H1 (cell line): ENCODE measurements around the gene PXK. TPM values are rescaled to one million over a fixed set of nuclear protein-coding genes. Genes with fewer than 3 reads are reported as not detected.

Source experiments
- CTCF ChIA-PET: fragments of 300-600 bp; sonication (Branson Sonifier 250); formaldehyde crosslinking; loops from one replicate; lab custom pipeline; 2021; ENCODE audit not compliant: partially characterized antibody; lab: Charles Lee
- POLR2A ChIA-PET: fragments of 300-600 bp; sonication (Branson Sonifier 250); formaldehyde crosslinking; loops from one replicate; lab custom pipeline; 2021; ENCODE audit warnings: inconsistent platforms; ENCODE audit not compliant: partially characterized antibody; lab: Charles Lee
- DNase-seq, 2 experiments: peaks; one replicate each; pipeline versions ENCODE4 v3.0.0 to v3.0.0-alpha.2; 2010 to 2022; ENCODE audit warnings: low spot score in 2 of 2, low read depth in 1 of 2, mixed read lengths in 1 of 2
- FAIRE-seq: peaks from 2 replicates; lab custom pipeline; 2011; peaks lifted over from hg19 to GRCh38; lab: Jason Lieb, UNC
- H2AFZ ChIP-seq: 2 replicates; pipeline ENCODE4 v1.8.1; 2012; ENCODE audit warnings: low read length, inconsistent platforms
- H2AK5ac ChIP-seq: 2 replicates; pipeline ENCODE4 v1.6.1; 2013; ENCODE audit warnings: low read depth, low read length
- H2BK120ac ChIP-seq: replicated peaks from 2 replicates; pipeline ENCODE3; 2013; ENCODE audit warnings: low read depth, low read length, inconsistent platforms
- H2BK12ac ChIP-seq: 2 replicates; pipeline ENCODE4 v1.6.1; 2013; ENCODE audit warnings: low read depth, low read length
- H2BK15ac ChIP-seq: 2 replicates; pipeline ENCODE4 v1.6.1; 2013; ENCODE audit warnings: low read length
- H2BK20ac ChIP-seq: 2 replicates; pipeline ENCODE4 v1.6.1; 2013; ENCODE audit warnings: low read length
- H2BK5ac ChIP-seq: 2 replicates; pipeline ENCODE4 v1.6.1; 2013; ENCODE audit warnings: low read depth, low read length
- H3K14ac ChIP-seq: 2 replicates; pipeline ENCODE4 v1.6.1; 2013; ENCODE audit warnings: inconsistent platforms; ENCODE audit not compliant: insufficient read length
- H3K18ac ChIP-seq: 2 replicates; pipeline ENCODE4 v1.6.1; 2013; ENCODE audit warnings: low read length; ENCODE audit errors: extremely low read depth
- H3K23ac ChIP-seq: 2 replicates; pipeline ENCODE4 v1.6.1; 2013; ENCODE audit warnings: inconsistent platforms; ENCODE audit not compliant: insufficient read length
- H3K23me2 ChIP-seq: 2 replicates; pipeline ENCODE4 v1.6.1; 2013; ENCODE audit warnings: low read depth, low read length
- H3K27ac ChIP-seq: 2 replicates; pipeline ENCODE4 v1.6.1; 2011; ENCODE audit warnings: low read depth, low read length, inconsistent platforms
- H3K27me3 ChIP-seq, 4 experiments: replicated peaks in 1 of 4; 1 replicate in 1 of 4; 2 replicates in 3 of 4; pipeline versions ENCODE4 v1.6.1 to v1.8.1; 2011 to 2013; ENCODE audit warnings: low read length in 3 of 4, mild to moderate bottlenecking in 3 of 4, inconsistent platforms in 2 of 4, mixed read lengths in 2 of 4, moderate library complexity in 1 of 4; ENCODE audit not compliant: control insufficient read depth in 3 of 4, insufficient read depth in 3 of 4; ENCODE audit errors: extremely low read depth in 1 of 4
- H3K36me3 ChIP-seq, 4 experiments: 2 replicates each; pipeline versions ENCODE4 v1.6.1 to v1.8.1; 2011 to 2013; ENCODE audit warnings: mild to moderate bottlenecking in 4 of 4, low read length in 3 of 4, moderate library complexity in 2 of 4, control low read depth in 1 of 4, inconsistent platforms in 1 of 4; ENCODE audit not compliant: insufficient read depth in 4 of 4, control insufficient read depth in 2 of 4
- H3K4ac ChIP-seq: replicated peaks from 2 replicates; pipeline ENCODE3; 2013; ENCODE audit warnings: low read length, low read depth, mixed read lengths, inconsistent platforms; ENCODE audit not compliant: insufficient read length
- H3K4me1 ChIP-seq, 4 experiments: replicated peaks in 1 of 4; 1 replicate in 1 of 4; 2 replicates in 3 of 4; pipeline versions ENCODE4 v1.6.1 to v1.8.1; 2011 to 2013; ENCODE audit warnings: low read length in 3 of 4, inconsistent platforms in 2 of 4, mixed read lengths in 1 of 4; ENCODE audit not compliant: insufficient read depth in 4 of 4, control insufficient read depth in 3 of 4
- H3K4me2 ChIP-seq, 2 experiments: 2 replicates each; pipeline versions ENCODE4 v1.6.1 to v1.8.1; 2011 to 2013; ENCODE audit warnings: low read depth in 2 of 2, low read length in 2 of 2, control low read depth in 1 of 2, inconsistent platforms in 1 of 2, mild to moderate bottlenecking in 1 of 2; ENCODE audit not compliant: insufficient read depth in 1 of 2
- H3K4me3 ChIP-seq, 4 experiments: fragments of 200-600, 300-600 bp in 1 of 4; sonication (generic), shearing (Covaris generic), sonication (Bioruptor Twin) in 1 of 4; 2 replicates each; pipeline versions ENCODE4 v1.5.1 to v1.8.1; 2011 to 2016; ENCODE audit warnings: low read length in 4 of 4, low read depth in 3 of 4, control low read depth in 2 of 4, inconsistent platforms in 2 of 4, mild to moderate bottlenecking in 2 of 4, mixed read lengths in 1 of 4, moderate library complexity in 1 of 4; ENCODE audit not compliant: insufficient read depth in 2 of 4; ENCODE audit errors: extremely low read depth in 1 of 4
- H3K56ac ChIP-seq: replicated peaks from 2 replicates; pipeline ENCODE3; 2013; ENCODE audit warnings: low read depth, mild to moderate bottlenecking, mixed read lengths, low read length, inconsistent platforms; ENCODE audit not compliant: insufficient read length
- H3K79me1 ChIP-seq: 2 replicates; pipeline ENCODE4 v1.6.1; 2013; ENCODE audit warnings: low read depth, low read length, control low read depth
- H3K79me2 ChIP-seq, 2 experiments: 2 replicates each; pipeline versions ENCODE4 v1.6.1 to v1.8.1; 2012 to 2013; ENCODE audit warnings: low read length in 2 of 2, mild to moderate bottlenecking in 2 of 2, inconsistent platforms in 1 of 2; ENCODE audit not compliant: insufficient read depth in 2 of 2, control insufficient read depth in 1 of 2
- H3K9ac ChIP-seq, 4 experiments: replicated peaks in 1 of 4; 1 replicate in 1 of 4; 2 replicates in 3 of 4; pipeline versions ENCODE4 v1.6.1 to v1.8.1; 2011 to 2013; ENCODE audit warnings: low read depth in 3 of 4, low read length in 3 of 4, control low read depth in 2 of 4, mild to moderate bottlenecking in 2 of 4, moderate library complexity in 2 of 4, inconsistent platforms in 1 of 4; ENCODE audit errors: extremely low read depth in 1 of 4
- H3K9me3 ChIP-seq, 2 experiments: 2 replicates each; pipeline versions ENCODE4 v1.6.1 to v1.8.1; 2012 to 2013; ENCODE audit warnings: mild to moderate bottlenecking in 2 of 2, moderate library complexity in 2 of 2, control low read depth in 1 of 2, inconsistent platforms in 1 of 2, low read depth in 1 of 2, low read length in 1 of 2, mixed read lengths in 1 of 2; ENCODE audit not compliant: insufficient read depth in 2 of 2
- H4K20me1 ChIP-seq, 2 experiments: replicated peaks in 1 of 2; 2 replicates each; pipeline versions ENCODE3 to v1.8.1; 2011 to 2013; ENCODE audit warnings: inconsistent platforms in 2 of 2, low read length in 2 of 2, mild to moderate bottlenecking in 1 of 2; ENCODE audit not compliant: insufficient read depth in 2 of 2, control insufficient read depth in 1 of 2
- H4K5ac ChIP-seq: 2 replicates; pipeline ENCODE4 v1.6.1; 2013; ENCODE audit warnings: low read length, low read depth, mixed read lengths, inconsistent platforms; ENCODE audit not compliant: insufficient read length
- H4K8ac ChIP-seq: 2 replicates; pipeline ENCODE4 v1.8.0; 2013; ENCODE audit warnings: mild to moderate bottlenecking, moderate library complexity, low read length, inconsistent platforms; ENCODE audit not compliant: insufficient read depth; ENCODE audit errors: extremely low read depth
- H4K91ac ChIP-seq: replicated peaks from 2 replicates; pipeline ENCODE3; 2013; ENCODE audit warnings: low read length, mixed read lengths, inconsistent platforms; ENCODE audit not compliant: insufficient read length
- CEBPB ChIP-seq: IDR thresholded peaks from 2 replicates; pipeline ENCODE4 v1.6.1; 2012; ENCODE audit warnings: low read depth, low read length
- CHD2 ChIP-seq: IDR thresholded peaks from 2 replicates; pipeline ENCODE4 v1.6.1; 2012; ENCODE audit warnings: low read length, improper control_type of control experiment
- JUND ChIP-seq: IDR thresholded peaks from 2 replicates; pipeline ENCODE4 v1.6.1; 2011; ENCODE audit warnings: mild to moderate bottlenecking, improper control_type of control experiment, low read length
- KDM4A ChIP-seq: IDR thresholded peaks from one replicate; pipeline ENCODE4 v1.7.1; 2012; ENCODE audit warnings: low read depth, mild to moderate bottlenecking, moderate library complexity, low read length, inconsistent platforms; ENCODE audit not compliant: severe bottlenecking
- MAFK ChIP-seq: IDR thresholded peaks from 2 replicates; pipeline ENCODE4 v1.6.1; 2012; ENCODE audit warnings: low read depth, mild to moderate bottlenecking, improper control_type of control experiment, low read length
- SIN3A ChIP-seq, 2 experiments: IDR thresholded peaks in 1 of 2; conservative IDR thresholded peaks in 1 of 2; 2 replicates each; pipeline ENCODE4 v1.6.1; 2011 to 2012; ENCODE audit warnings: low read length in 2 of 2, improper control_type of control experiment in 1 of 2, low read depth in 1 of 2, mild to moderate bottlenecking in 1 of 2
- SIX5 ChIP-seq: IDR thresholded peaks from 2 replicates; pipeline ENCODE4 v1.6.1; 2011; ENCODE audit warnings: mild to moderate bottlenecking, low read depth, low read length
- TCF12 ChIP-seq: IDR thresholded peaks from 2 replicates; pipeline ENCODE4 v1.6.1; 2011; ENCODE audit warnings: low read depth, mild to moderate bottlenecking, low read length
- WGBS, 2 experiments: shearing (Covaris generic) in 1 of 2; methylation state at CpG; one replicate each; pipeline versions ENCODE4 v1.1.6 to v1.1.7; 2013 to 2015; ENCODE audit warnings: low lambda C conversion rate in 2 of 2, mixed read lengths in 2 of 2, inconsistent platforms in 1 of 2, low coverage in 1 of 2, missing lambda C conversion rate in 1 of 2; ENCODE audit not compliant: insufficient replicate concordance in 2 of 2, insufficient coverage in 1 of 2, insufficient read length in 1 of 2; ENCODE audit errors: extremely low coverage in 1 of 2, missing lambda C conversion rate in 1 of 2; 5-methylcytosine and 5-hydroxymethylcytosine counted together
- polyA plus RNA-seq, 7 experiments: library from polyadenylated mRNA; depleted of rRNA in 3 of 7; stranded (reverse) in 5 of 7; unstranded in 2 of 7; fragments of >200 nt in 5 of 7; fragments of 200-250 nt in 2 of 7; gene quantifications; 1 replicate in 5 of 7; 2 replicates in 1 of 7; 4 replicates in 1 of 7; pipeline versions ENCODE4 v1.2.1 to v1.2.3, GENCODE V29; 2011 to 2013; ENCODE audit warnings: missing spikeins in 2 of 7, mixed read lengths in 2 of 7
- total RNA-seq: library from RNA; stranded (reverse); fragmentation: NEBNext Ultra II Directional; extraction: Animal tissue kit (Norgen Biotek cat#: 25700); gene quantifications from 2 replicates; pipeline ENCODE4 v1.2.1, GENCODE V29; 2021

PXK gene
- total and polyA plus RNA-seq, 2 of the 8 experiments (the other 6 are each of a cell fraction or from before 2014, with no cell fraction given): 3.5 to 7.1 TPM

DNA sequence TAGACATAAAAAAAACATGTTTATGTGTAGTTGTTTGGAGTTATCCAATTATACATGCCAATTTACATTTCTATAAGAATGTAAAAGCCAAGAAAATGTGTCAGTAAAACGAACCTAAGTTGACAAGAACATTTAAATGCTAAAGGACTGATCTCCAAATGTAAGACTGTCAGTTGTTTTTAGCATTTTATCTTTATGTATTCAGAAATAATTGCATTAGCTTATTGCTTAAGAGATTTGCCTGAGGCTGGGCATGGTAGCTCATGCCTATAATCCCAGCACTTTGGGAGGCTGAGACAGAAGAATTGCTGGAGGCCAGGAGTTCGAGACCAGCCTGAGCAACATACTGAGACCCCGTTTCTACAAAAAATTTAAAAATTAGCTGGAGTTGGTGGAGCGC is 26.9 kb downstream of the PXK start:
- Histone ChIP-seq H3K27me3 (no peaks in the 10 kb centered on the region), H3K79me2 (no peaks in the 10 kb centered on the region), H3K18ac (no peak overlapping the region), H2BK15ac (no peak overlapping the region), H3K9ac (no peak overlapping the region), H2AFZ (no peak overlapping the region), H3K23me2 (no peaks in the 10 kb centered on the region), H3K4ac (no peak overlapping the region), H4K5ac (no peak overlapping the region), H3K36me3 (no peaks in the 10 kb centered on the region), H2BK12ac (no peak overlapping the region), H3K4me3 (no peak overlapping the region), H4K20me1 (no peaks in the 10 kb centered on the region), H3K14ac (no peak overlapping the region), H3K27ac (no peak overlapping the region), H4K91ac (no peak overlapping the region), H3K23ac (no peak overlapping the region), H3K4me2 (no peak overlapping the region), H2AK5ac (no peak overlapping the region), H3K56ac (no peak overlapping the region), H2BK5ac (no peak overlapping the region), H4K8ac (no peak overlapping the region), H3K79me1 (no peaks in the 10 kb centered on the region), H2BK20ac (no peak overlapping the region), H3K9me3 (no peaks in the 10 kb centered on the region), H3K4me1 (no peaks in the 10 kb centered on the region), H2BK120ac (no peak overlapping the region)
- ChIA-PET CTCF (interaction anchor here (0.6 to 0.8 kb wide), 2 partner anchors 11 to 108 kb away, joined by 3 read pairs; no protein-coding TSS in a partner anchor), POLR2A (no interaction called here)
- 86% methylated on average over 4 of the region's 4 CpGs; no CpG with 5 or more reads in 1 of the 2 experiments for WGBS, 2 experiments
- no peak for FAIRE-seq
- no peak for DNase-seq
- TF ChIP-seq CEBPB (no peak), TCF12 (no peak), SIX5 (no peak), MAFK (no peak), JUND (no peak), KDM4A (no peak), CHD2 (no peak), SIN3A (conservative IDR thresholded peaks at IDR 0.05 in 1 of 2, IDR thresholded peaks at IDR 0.05 in 1 of 2; ENCODE audit: low read depth in 1 of 2, low read length in 2 of 2) (no peak)
